HG03097 (cell line): ENCODE results near the gene FBRS.
A peak's percentile ranks its signal among the peaks of the same experiment; 100 is the strongest.
"Not testable (repeated sequence)": the region's sequence is repeated elsewhere in the genome, so short reads cannot be mapped to it uniquely, and the experiment has no call there.

Experiments
- ATAC-seq: cut with Tn5 transposase; IDR thresholded peaks from one replicate; pipeline ENCODE4 v1.9.1; 2021; ENCODE audit not compliant: unreplicated experiment, low FRiP score

FBRS gene

DNA sequence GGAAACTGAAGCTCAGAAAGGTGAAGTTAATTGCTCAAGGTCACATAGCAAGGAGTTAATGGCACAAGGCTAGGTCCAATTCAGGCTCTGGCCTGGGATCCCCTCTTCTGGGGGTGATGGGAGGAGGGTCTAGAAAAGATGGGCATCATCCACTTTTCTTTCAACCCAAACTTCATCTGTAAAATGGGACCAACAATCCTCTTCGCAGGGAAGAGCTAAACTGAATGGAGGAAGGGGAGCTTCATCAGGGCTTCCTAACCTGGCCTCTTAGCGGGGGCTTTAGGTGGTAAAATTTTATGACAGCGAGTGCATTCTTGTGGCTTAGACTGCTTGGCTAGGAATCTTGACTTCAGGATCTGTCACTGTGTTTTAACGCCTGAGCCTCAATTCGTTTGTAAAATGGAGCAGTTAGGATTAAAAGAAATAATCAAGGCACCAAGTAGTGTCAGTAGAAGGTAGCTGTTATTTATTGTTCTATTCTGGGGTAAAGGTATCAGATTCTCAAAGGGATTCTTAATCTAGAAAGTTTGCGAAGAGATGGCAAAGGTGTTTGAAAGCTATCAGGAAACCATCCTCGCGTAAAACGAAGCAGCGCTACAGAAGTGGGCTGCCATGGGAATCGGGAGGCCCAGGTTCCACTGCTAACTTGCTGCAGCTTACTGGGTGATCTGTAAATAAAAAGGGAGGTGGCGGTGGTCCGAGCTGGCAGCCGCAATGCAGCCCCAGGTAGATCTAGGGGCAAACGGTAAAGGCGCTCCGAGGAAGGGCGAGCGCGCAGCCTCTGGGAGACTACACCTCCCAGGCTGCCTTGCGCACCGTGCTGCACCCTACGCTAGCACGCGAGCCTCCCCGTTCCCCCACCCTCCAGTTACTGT lies 39.3 kb downstream of the FBRS start:
- peak; percentile 86 for ATAC-seq

DNA sequence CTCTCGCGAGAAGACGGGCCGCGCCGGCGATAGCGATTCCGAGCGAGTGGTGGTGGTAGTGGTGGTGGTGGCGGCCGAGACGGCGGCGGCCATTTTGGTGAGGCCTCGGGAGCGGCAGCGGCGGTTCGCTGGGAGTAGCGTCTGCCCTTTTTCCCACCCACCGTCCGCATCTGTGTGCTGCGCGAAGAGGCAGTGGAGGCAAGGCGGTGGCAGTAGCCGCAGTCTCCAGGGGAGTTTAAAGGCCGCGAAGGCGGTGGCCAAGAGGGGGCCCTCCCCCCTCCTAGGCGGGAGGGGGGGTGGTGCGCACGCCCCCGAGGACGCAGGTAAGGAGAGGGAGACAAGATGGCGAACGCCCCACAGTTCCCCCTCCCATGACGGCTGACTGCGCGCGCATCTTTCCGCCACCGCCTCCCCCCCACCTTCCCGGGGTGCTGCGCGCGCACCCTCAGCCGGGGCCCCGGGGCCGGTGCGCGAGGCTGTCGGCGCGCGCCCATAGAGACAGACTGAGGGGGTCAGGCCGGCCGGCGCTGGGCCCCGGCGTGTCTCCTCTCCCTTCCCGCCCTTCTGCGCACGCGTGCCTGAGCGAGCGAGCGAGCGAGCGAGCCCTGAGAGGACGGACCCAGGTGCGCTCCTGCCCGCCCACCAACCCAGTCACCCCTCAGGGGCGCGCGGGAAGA lies 40.0 kb downstream of the FBRS start:
- ATAC-seq: peak; percentile 65

DNA sequence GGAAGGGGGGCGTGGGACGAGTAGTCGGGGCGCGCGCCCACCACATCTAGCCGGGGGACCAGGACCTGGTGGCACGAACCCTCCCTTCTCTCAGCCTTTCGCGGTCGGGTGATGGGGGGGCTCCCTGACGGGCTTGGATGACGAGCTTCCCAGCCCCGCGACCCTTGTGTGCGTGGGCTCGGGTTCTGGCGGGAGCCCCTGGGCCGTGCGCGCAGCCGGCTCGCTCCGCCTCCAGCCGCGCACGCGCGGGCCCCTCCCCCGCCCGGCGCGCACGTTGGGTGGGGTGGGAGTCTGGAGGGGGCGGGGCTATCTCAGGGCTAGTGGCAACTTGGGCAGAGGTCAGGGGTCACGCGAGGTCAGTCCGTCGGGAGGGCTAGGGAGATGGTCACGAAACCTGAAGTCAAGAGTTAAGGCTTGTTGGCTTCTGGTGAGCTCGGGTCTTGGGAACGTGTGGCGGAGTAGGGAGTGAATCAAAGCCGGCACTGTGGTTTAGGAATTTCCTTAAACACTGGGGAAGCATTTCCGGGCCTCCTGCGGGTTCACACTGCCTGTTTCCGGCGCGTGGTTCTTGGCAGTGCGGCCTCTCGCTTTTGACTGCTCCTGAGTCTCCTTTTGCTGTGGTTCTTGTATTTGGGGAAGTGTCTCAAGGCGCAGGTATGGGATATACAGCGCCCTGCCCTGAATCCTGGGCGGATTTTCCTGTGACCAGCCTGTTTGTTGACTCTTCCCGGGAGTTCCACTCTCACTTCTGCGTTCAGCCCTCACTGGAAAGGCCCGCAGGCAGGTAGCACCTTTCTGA lies 40.8 kb downstream of the FBRS start, which contains the start of gene SRCAP:
Gene SRCAP (plus strand): TSS at position 356 of the 799 bp plus-strand sequence. CDS start 1,654 bp downstream, outside the sequence.
- peak; percentile 28 for ATAC-seq

DNA sequence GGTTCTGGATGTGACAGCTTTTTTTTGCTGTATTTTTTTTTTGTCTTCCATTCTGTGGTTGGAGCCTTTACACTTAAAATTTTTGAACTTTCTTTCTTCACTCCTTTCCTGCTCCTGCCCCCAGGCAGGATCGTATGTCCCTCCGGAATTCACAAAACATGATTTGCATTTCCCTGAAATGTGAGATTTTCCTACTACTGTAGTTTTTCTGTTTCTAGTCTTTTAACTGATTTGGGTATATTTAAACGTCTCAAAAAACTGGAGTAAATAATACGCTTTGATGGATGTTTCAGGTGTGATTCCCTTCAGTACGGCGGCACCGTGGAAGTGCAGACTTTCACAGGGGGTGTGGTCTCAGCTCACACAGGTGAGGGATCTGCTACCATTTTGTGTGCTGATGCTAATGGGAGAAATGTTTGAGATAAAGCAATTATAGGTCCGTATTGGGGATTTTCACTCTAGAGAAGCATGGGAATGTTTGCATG lies 41.4 kb downstream of the FBRS start:
- ATAC-seq: no peak

DNA sequence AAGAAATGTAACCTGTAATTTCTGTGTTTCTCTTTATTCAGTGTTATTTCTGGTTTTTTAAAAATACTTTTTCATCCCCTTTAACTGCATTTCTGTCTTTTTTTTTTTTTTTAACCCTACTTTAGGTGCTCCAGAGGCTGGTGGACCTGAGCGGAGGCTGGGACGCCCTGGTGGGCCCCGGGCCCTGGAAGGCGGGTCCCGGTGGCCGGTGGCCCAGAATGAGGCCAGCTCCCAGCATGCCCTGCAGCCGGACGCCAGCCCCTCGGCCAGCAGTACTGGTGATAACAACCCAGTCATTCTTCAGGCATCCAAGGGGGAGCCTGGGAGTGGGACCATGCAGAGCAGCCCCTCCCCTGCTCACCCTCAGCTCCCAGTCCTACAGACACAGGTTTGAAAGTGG lies 42.3 kb downstream of the FBRS start:
- ATAC-seq: no peak

DNA sequence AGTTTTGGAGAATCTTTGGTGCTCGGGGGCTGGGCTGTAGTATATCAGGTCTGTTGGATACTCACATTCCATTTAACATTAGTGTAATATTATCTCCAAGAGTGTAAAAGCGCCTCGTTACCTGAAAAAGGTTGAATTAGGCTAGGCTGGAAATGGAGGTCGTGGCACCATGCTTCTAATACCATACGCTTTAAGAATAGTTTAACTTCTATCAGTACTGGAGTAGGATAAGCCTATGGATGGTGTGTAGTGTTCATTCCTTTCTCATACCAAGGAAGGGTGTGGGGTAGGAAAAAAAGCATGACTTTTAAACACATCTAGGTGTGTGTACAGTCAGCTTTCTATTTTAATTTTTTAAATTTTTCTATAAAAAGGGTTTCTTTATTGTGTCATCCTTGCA lies 42.7 kb downstream of the FBRS start:
- no peak for ATAC-seq

DNA sequence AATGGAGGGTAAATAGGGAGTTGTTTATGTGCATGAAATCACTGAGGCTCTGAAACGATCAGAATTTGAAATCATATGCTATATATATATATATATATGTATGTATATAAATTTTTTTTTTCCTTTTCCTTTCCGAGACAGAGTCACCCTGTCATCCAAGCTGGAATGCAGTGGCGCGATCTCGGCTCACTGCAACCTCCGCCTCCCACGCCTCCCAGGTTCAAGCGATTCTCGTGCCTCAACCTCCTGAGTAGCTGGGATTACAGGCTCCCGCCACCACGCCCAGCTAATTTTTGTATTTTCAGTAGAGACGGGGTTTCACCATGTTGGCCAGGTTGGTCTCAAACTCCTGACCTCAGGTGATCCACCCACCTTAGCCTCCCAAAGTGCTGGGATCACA lies 44.8 kb downstream of the FBRS start:
- ATAC-seq: not testable (repeated sequence)

DNA sequence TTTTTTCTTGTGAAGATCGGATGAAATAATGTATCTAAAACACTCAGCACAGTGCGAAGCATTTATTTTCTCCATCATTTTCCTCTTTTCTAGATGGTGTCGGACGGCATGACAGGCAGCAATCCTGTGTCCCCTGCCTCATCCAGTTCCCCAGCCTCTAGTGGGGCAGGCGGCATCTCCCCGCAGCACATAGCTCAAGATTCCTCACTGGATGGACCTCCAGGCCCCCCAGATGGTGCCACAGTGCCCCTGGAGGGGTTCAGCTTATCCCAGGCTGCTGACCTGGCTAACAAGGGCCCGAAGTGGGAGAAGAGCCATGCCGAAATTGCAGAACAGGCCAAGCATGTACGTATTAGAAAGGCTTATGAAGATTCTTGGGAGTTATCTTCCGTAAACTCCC lies 45.7 kb downstream of the FBRS start:
- ATAC-seq: no peak

DNA sequence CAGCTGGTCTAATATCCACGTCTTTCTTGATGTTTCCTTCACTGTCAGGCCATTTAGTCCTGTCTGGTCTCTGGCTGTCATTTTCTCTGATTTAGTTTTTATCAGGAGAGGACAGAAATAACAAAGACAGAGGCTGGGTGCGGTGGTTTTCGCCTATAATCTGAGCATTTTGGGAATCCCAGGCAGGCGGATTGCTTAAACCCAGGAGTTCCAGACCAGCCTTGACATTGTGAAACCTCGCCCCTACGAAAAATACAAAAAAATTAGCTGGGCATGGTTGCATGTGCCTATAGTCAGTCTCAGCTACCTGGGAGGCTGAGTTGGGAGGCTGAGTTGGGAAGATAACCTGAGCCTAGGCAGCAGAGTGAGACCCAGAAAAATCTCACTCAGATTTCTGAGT lies 47.8 kb downstream of the FBRS start:
- no peak for ATAC-seq

DNA sequence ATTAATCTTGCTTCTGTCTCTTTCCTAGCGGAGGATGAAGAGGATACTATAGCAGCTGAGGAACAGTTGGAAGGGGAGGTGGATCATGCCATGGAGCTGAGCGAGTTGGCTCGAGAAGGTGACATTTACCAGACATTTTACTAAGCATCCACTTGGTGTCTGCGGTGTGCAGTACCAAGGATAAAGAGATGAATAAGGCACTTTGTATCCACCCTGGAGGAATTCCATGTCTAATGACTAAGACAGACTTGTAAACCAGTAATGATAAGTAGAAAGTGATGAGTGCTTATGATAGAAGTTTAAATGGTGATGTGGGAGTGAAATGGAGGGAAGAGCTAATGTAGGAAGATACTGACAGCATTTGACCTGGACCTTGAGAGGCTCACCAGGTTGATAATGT lies 52.7 kb downstream of the FBRS start:
- no peak for ATAC-seq

DNA sequence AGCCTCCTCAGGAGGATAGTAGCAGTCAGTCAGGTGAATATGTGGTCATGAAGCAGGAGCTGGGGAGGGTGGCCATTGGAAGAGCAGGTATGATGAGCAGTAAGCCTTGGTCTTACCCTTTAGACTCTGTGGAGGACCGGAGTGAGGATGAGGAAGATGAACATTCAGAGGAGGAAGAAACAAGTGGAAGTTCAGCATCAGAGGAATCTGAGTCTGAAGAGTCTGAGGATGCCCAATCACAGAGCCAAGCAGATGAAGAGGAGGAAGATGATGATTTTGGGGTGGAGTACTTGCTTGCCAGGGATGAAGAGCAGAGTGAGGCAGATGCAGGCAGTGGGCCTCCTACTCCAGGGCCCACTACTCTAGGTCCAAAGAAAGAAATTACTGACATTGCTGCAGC lies 53.5 kb downstream of the FBRS start:
- ATAC-seq: no peak

DNA sequence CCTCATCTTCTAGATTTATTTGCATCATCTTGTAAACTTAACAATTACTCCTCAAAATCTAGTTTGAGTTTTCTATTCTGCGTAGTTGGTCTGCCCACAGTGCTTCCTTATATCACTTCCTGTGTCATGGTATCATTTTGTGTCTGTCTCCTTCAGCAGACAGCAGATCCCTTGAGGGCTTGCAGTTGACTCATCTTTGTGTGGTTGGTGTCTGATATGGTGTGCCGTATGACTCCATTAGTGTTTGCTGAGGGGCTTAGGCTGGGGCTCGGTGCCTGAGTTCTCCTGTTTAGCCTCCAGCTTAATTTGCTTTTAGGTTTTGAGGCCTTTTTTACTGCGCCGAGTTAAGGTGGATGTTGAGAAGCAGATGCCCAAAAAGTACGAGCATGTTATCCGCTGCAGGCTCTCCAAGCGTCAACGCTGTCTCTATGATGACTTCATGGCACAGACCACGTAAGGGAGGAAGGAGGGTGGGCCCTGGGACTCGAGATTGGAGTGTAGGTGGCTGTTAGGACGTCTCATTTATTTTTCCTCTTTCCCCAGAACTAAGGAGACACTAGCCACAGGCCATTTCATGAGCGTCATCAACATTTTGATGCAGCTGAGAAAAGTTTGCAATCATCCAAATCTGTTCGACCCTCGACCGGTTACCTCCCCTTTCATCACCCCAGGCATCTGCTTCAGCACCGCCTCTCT lies 57.7 kb downstream of the FBRS start:
- no peak for ATAC-seq

DNA sequence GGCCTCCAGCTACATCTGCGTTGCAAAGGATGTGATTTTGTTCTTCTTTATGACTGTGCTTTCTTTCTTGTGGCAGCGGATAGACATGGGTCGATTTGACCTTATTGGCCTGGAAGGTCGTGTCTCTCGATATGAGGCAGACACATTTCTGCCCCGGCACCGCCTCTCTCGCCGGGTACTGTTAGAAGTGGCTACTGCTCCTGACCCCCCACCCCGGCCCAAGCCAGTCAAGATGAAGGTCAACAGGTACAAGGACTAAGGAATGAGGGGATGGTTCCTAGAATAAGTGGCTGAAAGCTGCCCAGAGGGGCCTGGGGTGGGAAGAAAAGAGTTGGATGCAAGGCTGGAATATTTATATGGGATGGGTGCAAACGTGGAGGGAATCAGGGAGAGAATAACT lies 61.9 kb downstream of the FBRS start:
- ATAC-seq: no peak
